Hepatocyte (in vitro differentiated cells): ENCODE measurements around the gene NCOR1. TPM values are rescaled to one million over a fixed set of nuclear protein-coding genes. Genes with fewer than 3 reads are reported as not detected.

Source experiments
- DNase-seq: peaks from one replicate; pipeline ENCODE4 v3.0.0-alpha.2; 2016; ENCODE audit warnings: low spot score
- H2AFZ ChIP-seq: fragments of 200-600 bp; sonication (generic); 2 replicates; pipeline ENCODE4 v1.6.0; 2016; ENCODE audit warnings: antibody characterized with exemption, mild to moderate bottlenecking
- H3K27ac ChIP-seq: fragments of 200-600 bp; sonication (generic); 2 replicates; pipeline ENCODE4 v1.5.1; 2016; ENCODE audit warnings: mild to moderate bottlenecking
- H3K27me3 ChIP-seq: fragments of 200-600 bp; sonication (generic); 2 replicates; pipeline ENCODE4 v1.6.1; 2016
- H3K36me3 ChIP-seq: fragments of 200-600 bp; sonication (generic); replicated peaks from 2 replicates; pipeline ENCODE4 v1.5.1; 2016; ENCODE audit warnings: low read depth; ENCODE audit not compliant: insufficient read depth
- H3K4me1 ChIP-seq: fragments of 200-600 bp; sonication (generic); 2 replicates; pipeline ENCODE4 v1.5.1; 2016; ENCODE audit warnings: mild to moderate bottlenecking, moderate library complexity; ENCODE audit not compliant: insufficient read depth
- H3K4me2 ChIP-seq: fragments of 200-600 bp; sonication (generic); 2 replicates; pipeline ENCODE4 v1.6.0; 2016
- H3K4me3 ChIP-seq: fragments of 200-600 bp; sonication (generic); 2 replicates; pipeline ENCODE4 v1.5.1; 2016; ENCODE audit warnings: mild to moderate bottlenecking
- H3K79me2 ChIP-seq: fragments of 200-600 bp; sonication (generic); 2 replicates; pipeline ENCODE4 v1.6.0; 2017; ENCODE audit warnings: mild to moderate bottlenecking
- H3K9me2 ChIP-seq: fragments of 200-600 bp; sonication (generic); replicated peaks from 2 replicates; pipeline ENCODE4 v1.6.0; 2017; ENCODE audit warnings: mild to moderate bottlenecking; ENCODE audit not compliant: insufficient read depth
- H3K9me3 ChIP-seq: fragments of 200-600 bp; sonication (generic); 2 replicates; pipeline ENCODE4 v1.5.1; 2016; ENCODE audit warnings: low read depth, mild to moderate bottlenecking
- H4K20me1 ChIP-seq: fragments of 200-600 bp; sonication (generic); 2 replicates; pipeline ENCODE4 v1.6.0; 2016; ENCODE audit warnings: mild to moderate bottlenecking; ENCODE audit not compliant: insufficient read depth, poor library complexity, severe bottlenecking
- EZH2 ChIP-seq: fragments of 200-600 bp; sonication (generic); IDR thresholded peaks from 2 replicates; pipeline ENCODE4 v1.6.1; 2016; ENCODE audit warnings: antibody characterized with exemption, mild to moderate bottlenecking, borderline replicate concordance
- EZH2phosphoT487 ChIP-seq: fragments of 200-600 bp; sonication (generic); IDR thresholded peaks from one replicate; pipeline ENCODE4 v1.6.1; 2018; ENCODE audit warnings: antibody characterized with exemption, mild to moderate bottlenecking, low read depth, moderate library complexity; ENCODE audit not compliant: unreplicated experiment, severe bottlenecking
- WGBS: methylation state at CpG from one replicate; pipeline ENCODE4 v1.1.6; 2016; ENCODE audit warnings: low lambda C conversion rate; ENCODE audit errors: missing lambda C conversion rate; 5-methylcytosine and 5-hydroxymethylcytosine counted together
- polyA plus RNA-seq: library from polyadenylated mRNA; unstranded; fragments of >200 nt; fragmentation: Nextera tagmentation; extraction: Ambion mirVana; gene quantifications from 2 replicates; pipeline ENCODE4 v1.2.1, GENCODE V29; 2016
- total RNA-seq: library from RNA; depleted of rRNA; stranded (reverse); fragments of >200 nt; gene quantifications from 2 replicates; pipeline ENCODE4 v1.2.3, GENCODE V29; 2014
- TF ChIP-seq, protein P1 (sequence below): fragments of 200-600 bp; sonication (generic); IDR thresholded peaks from 2 replicates; pipeline ENCODE4 v1.5.1; 2016; ENCODE audit warnings: antibody characterized with exemption, mild to moderate bottlenecking; ENCODE audit not compliant: poor library complexity

NCOR1 gene
- total and polyA plus RNA-seq, 2 experiments from 2014 or later, result 73.7 to 117 TPM

DNA sequence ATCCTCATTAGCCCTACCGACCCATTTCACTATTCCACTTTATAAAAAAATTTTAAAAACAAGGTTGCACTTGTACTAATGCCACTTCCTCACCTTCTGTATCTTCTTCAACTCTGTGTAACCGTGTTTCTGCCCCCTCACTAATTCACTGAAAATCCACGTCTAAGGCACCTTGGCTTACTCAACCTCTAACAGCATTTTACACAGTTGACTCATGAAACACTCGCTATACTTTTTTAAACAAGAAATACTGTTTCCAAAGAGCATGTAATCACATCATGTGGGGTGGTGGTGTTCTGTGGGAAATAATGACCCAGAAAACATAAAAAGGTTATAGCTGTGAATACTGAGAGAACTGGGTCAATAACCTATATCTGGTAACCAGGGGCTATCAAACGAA is 79.9 kb downstream of the NCOR1 start:
- no peaks in the 10 kb centered on the region for H3K9me3 ChIP-seq
- H3K36me3 ChIP-seq, result peaks cover 9% of the 10 kb centered on the region
- H3K27ac ChIP-seq, result no peak overlapping the region
- no peak overlapping the region for H2AFZ ChIP-seq
- TF ChIP-seq, protein P1, sequence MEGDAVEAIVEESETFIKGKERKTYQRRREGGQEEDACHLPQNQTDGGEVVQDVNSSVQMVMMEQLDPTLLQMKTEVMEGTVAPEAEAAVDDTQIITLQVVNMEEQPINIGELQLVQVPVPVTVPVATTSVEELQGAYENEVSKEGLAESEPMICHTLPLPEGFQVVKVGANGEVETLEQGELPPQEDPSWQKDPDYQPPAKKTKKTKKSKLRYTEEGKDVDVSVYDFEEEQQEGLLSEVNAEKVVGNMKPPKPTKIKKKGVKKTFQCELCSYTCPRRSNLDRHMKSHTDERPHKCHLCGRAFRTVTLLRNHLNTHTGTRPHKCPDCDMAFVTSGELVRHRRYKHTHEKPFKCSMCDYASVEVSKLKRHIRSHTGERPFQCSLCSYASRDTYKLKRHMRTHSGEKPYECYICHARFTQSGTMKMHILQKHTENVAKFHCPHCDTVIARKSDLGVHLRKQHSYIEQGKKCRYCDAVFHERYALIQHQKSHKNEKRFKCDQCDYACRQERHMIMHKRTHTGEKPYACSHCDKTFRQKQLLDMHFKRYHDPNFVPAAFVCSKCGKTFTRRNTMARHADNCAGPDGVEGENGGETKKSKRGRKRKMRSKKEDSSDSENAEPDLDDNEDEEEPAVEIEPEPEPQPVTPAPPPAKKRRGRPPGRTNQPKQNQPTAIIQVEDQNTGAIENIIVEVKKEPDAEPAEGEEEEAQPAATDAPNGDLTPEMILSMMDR, result no peak
- TF ChIP-seq EZH2phosphoT487 (no peak), EZH2 (no peak)
- WGBS, result 88% methylated on average over 5 of the region's 5 CpGs
- H3K4me1 ChIP-seq, result no peaks in the 10 kb centered on the region
- no peak overlapping the region for H3K4me3 ChIP-seq
- no peaks in the 10 kb centered on the region for H3K27me3 ChIP-seq
- no peaks in the 10 kb centered on the region for H4K20me1 ChIP-seq
- H3K9me2 ChIP-seq, result no peaks in the 10 kb centered on the region
- DNase-seq, result no peak
- H3K4me2 ChIP-seq, result no peak overlapping the region
- H3K79me2 ChIP-seq, result peaks cover 4% of the 10 kb centered on the region

DNA sequence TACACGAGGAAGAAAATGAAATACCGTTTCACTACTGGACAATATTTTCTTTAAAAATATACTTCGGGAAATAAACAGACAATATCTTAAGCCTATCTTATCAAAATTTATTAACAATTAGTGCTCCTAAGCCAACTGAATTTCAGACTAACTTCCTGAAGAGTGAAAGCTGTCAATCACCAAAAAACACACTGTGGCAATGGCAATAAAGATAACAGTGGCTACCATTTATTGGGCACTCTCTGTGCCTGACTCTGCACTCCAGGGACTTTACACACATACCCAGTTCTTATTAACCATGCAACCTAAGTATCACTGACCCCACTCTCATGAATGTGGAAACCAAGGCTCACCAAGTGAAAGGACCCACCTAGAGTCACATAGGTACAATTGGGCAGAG is 83.7 kb downstream of the NCOR1 start:
- no peaks in the 10 kb centered on the region for H3K9me2 ChIP-seq

DNA sequence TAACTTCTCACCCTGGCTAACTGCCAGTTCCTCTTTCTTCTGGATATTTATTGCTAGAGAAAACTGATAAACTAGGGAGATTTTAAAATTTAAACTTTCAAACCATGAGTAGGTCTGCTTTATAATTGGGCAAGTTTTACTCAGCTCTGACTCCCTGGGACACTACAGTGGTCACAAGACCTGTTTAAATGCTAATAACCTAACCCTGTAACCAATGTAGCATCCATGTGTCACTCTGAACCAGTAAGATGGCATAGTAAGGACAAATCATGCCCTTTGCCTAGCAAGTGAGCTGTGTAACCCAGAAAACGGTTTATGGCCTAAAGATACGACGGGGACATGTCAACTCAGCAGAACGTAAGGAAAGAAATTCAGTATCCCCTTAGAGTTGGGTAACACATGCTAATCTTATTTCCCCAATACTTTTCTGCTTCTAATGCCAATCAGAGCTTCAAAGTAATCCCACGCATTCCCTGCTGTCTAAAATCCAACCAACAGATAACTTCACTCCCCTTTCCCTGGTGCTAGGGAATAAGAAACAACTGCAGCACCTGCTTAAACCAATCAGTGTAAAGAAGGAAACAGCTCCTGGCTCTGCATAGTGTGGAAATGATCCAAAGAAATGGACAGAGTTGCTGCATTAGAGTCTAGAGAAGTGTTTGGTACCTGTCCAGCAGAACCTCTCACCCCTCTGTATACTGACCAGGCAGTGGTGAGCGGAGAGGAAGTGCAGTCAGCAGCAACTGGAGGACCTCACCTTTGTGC is 85.7 kb downstream of the NCOR1 start:
- Histone ChIP-seq H2AFZ (no peak overlapping the region), H3K4me3 (no peak overlapping the region), H3K4me1 (peaks cover 5% of the 10 kb centered on the region), H3K79me2 (peaks cover 11% of the 10 kb centered on the region), H3K9me2 (no peaks in the 10 kb centered on the region), H3K9me3 (no peaks in the 10 kb centered on the region), H4K20me1 (no peaks in the 10 kb centered on the region), H3K36me3 (no peaks in the 10 kb centered on the region), H3K27ac (no peak overlapping the region), H3K4me2 (no peak overlapping the region), H3K27me3 (no peaks in the 10 kb centered on the region)
- DNase-seq, result no peak
- WGBS, result 89% methylated on average over 6 of the region's 6 CpGs
- TF ChIP-seq EZH2phosphoT487 (no peak), EZH2 (no peak)
- TF ChIP-seq, protein P1, result no peak

More for the DNA sequence above, 83.7 kb downstream of the NCOR1 start:
- no peaks in the 10 kb centered on the region for H3K27me3 ChIP-seq
- peaks cover 6% of the 10 kb centered on the region for H3K79me2 ChIP-seq
- no peaks in the 10 kb centered on the region for H4K20me1 ChIP-seq
- DNase-seq, result no peak
- H3K36me3 ChIP-seq, result peaks cover 6% of the 10 kb centered on the region
- no peak overlapping the region for H3K4me2 ChIP-seq
- H3K9me3 ChIP-seq, result no peaks in the 10 kb centered on the region
- H3K27ac ChIP-seq, result no peak overlapping the region
- 95% methylated on average over 3 of the region's 3 CpGs for WGBS
- H3K4me1 ChIP-seq, result peaks cover 5% of the 10 kb centered on the region
- no peak overlapping the region for H3K4me3 ChIP-seq
- TF ChIP-seq, protein P1, result no peak
- TF ChIP-seq EZH2 (no peak), EZH2phosphoT487 (no peak)
- H2AFZ ChIP-seq, result no peak overlapping the region
